ENCODE results near the gene SEC24D.
"Not testable (repeated sequence)": the region's sequence is repeated elsewhere in the genome, so short reads cannot be mapped to it uniquely, and the experiment has no call there.

Gene SEC24D, protein sequence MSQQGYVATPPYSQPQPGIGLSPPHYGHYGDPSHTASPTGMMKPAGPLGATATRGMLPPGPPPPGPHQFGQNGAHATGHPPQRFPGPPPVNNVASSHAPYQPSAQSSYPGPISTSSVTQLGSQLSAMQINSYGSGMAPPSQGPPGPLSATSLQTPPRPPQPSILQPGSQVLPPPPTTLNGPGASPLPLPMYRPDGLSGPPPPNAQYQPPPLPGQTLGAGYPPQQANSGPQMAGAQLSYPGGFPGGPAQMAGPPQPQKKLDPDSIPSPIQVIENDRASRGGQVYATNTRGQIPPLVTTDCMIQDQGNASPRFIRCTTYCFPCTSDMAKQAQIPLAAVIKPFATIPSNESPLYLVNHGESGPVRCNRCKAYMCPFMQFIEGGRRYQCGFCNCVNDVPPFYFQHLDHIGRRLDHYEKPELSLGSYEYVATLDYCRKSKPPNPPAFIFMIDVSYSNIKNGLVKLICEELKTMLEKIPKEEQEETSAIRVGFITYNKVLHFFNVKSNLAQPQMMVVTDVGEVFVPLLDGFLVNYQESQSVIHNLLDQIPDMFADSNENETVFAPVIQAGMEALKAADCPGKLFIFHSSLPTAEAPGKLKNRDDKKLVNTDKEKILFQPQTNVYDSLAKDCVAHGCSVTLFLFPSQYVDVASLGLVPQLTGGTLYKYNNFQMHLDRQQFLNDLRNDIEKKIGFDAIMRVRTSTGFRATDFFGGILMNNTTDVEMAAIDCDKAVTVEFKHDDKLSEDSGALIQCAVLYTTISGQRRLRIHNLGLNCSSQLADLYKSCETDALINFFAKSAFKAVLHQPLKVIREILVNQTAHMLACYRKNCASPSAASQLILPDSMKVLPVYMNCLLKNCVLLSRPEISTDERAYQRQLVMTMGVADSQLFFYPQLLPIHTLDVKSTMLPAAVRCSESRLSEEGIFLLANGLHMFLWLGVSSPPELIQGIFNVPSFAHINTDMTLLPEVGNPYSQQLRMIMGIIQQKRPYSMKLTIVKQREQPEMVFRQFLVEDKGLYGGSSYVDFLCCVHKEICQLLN
- total RNA-seq, result 23.9 to 54.7 (median 31.6) reads per million in 3 experiments

DNA sequence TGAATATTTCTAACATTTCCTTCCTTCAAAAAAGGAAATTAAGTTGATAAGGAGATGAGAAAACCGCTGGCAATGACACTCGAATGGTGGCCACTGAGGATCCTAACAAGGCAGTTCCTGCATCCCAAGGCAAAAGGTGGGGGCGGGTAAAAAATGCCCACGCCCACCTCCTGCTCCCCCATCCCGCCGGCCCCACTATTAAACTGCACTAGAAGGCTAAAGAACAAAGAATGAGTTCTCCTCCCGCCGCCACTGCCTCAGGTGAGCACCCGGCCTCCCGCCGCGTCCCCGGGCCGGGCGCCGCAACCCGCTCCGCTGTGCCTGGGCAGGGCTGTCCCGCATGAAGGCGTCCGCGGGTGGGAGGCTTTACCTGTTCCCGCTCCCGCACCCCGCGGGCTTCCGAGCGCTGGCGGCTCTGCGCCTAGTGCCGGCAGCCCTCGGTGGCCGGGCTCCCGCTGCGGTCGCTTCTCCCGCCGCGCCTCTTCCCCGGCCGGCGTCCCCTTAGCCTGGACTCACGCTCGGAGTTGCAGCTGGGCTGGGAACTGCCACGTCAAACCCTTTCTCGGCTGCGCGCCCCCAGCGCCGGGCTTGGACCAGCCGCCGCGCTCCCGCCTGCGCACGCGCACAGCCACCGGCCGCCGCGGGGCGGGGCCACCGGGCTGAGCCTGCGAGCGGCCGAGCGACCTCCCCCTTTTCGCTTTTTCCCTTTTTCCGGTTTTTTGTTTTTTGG, at the start of gene SEC24D:
Gene SEC24D (minus strand): TSS at position 556 of the 730 bp plus-strand sequence. CDS start 2,430 bp downstream, outside the sequence.
- peak; percentile 81 for DNase-seq

GRCh38 chr4:118884716-118885115, 48.8 kb upstream of the SEC24D start:
- DNase-seq, result no peak

DNA sequence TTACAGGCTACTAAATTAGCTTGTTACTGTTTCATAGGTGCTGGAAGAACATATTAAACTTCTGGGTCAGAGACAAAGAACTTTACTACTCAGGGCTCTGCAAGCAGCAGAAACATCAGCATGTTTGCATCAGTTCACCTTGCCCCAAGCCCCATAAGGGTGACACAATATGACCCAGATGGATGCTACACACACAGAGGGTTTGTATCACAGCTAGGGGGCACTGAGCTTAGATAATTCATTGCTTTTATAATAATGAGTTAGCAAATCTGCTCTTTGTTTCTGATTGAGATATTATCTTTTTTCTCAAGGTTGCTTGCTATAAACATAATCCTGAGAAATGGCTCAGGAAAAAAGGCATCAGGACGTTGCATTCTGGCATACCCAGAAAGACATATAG, 47.9 kb upstream of the SEC24D start:
- no peak for DNase-seq

GRCh38 chr4:118881512-118882146, 45.7 kb upstream of the SEC24D start:
- no peak for DNase-seq

GRCh38 chr4:118879409-118879808, 43.5 kb upstream of the SEC24D start:
- no peak for DNase-seq

- not testable (repeated sequence) for DNase-seq
Measured at GRCh38 chr4:118878507-118878906, 42.6 kb upstream of the SEC24D start.

DNA sequence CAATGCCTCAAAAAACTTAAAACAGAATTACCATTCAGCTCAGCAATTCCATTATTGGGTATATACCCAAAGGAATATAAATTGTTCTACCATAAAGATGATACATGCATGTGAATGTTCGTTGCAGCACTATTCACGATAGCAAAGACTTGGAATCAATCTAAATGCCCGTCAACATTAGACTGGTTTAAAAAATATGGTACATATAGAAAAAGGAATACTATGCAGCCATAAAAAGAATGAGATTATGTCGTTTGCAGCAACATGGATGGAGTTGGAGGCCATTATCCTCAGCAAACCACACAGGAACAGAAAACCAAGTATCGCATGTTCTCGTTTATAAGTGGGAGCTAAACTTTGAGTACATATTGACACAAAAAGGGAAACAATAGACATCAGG, 41.9 kb upstream of the SEC24D start:
- no peak for DNase-seq

DNA sequence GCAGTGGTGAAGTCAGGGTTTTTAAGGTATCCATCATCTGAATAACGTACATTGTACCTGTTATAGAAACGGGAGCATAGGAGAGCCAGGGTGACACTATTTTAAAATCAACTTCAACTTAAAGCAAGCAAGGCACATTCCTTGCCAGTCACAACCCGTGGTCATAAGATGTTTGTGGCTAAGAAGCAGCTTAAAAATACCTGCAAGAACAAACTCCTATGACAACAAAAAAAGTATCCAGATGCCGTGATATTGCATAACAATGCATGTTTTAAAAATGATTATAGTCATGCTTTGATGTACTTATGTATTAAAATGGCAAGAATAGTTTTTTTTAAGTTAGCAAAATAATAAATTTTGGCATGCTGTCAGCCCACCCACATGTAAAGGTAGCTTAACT, 36.3 kb upstream of the SEC24D start:
- DNase-seq, result no peak

DNA sequence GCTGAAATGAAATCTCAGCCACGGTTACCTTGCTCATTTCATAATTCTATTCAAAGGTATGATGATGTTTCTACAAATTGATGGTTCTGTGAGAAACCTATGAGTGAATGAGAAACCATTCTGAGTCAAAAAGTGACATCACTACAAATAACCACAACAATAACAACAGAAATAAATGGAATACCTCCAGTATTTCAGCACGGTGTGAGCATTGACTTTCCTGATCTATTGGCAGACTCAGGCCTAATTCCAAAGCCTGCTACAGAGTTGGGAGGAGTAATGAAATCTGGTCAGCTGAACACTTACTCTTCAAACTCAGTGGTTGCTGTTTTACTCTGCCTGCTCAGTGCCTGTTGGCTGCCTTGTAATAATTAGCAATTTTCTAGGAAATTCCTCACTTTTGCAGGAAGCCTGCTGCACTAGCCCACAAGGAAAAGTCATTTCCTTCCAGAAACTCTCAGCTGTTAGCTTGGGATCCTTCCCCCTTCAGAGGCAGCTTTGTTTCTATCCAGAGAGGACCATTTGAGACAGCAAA, 33.9 kb upstream of the SEC24D start:
- DNase-seq, result no peak

DNA sequence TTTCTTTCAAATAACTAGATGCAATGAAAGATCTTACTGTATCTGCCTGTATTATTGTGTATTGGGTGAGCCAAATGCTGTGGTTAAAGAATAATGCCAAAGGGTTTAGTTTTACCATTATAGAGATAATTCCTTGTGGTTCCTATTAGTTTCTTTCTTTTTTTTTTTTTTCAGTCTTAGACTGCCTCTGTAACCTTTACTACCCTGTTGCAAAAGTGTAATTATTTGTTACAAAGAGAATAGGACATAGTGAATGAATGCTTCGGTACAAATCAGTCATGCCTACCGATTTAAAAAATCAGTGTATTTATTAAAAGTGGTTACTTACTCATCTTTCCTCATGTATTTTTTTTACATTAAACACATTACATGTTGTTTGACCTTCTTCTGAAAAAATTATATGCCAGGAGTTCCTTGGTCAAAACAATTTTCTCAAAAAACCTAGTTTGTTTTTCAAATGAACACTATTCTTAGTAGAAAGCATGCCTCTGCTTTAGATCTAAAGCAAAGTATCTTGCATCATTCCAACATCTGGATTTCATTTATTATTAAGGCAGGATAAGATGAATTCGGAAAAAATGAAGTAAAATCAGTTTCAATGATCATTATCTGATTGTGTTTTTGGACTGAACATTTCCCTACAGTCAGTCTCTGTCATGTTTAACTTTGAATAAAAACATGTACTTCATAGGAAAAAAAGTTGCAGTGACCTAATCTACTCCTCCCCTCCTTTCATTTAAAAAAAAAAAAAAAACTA, 31.6 kb upstream of the SEC24D start:
- no peak for DNase-seq

- no peak for DNase-seq
Measured at GRCh38 chr4:118866442-118866841, 30.5 kb upstream of the SEC24D start.

GRCh38 chr4:118865091-118865708, 29.3 kb upstream of the SEC24D start:
- DNase-seq, result peak; percentile 15

DNA sequence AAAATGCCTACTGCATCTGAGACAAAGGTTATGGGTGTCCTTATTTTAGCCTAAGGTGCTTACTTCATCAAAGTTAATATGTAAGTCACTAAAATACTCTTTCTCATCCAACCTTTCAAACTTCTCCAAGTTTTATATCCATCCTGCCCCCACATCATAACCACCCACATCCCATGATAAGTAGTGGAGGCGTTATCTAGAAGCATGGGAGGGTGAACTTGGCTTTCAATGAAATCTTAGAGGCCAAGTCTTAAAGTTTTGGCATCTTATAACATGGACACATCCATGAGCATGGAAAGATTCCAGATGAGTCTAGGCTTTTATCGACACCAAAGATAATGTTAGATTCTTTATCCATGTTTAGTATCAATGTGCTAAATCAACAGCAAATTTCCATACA, 22.9 kb upstream of the SEC24D start:
- no peak for DNase-seq

DNA sequence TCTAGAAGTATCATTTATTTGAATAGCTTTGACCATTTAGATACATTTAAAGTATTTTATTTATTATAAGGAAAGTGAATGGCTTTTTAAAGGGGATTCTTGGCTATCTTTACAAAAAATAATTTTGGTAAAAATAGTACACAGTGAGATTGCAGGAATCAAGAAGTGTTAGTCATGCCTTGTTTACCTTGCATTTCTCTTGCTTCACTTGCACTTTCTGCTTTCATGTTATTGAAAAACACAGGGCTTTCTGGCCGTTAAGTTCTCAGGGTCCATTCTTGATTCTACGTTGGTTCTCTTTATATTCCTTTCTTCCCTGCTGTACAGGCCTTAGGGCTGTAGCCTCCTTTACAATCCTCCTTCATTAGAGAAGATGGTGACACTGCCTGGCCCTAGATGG, 21.8 kb upstream of the SEC24D start:
- no peak for DNase-seq

DNA sequence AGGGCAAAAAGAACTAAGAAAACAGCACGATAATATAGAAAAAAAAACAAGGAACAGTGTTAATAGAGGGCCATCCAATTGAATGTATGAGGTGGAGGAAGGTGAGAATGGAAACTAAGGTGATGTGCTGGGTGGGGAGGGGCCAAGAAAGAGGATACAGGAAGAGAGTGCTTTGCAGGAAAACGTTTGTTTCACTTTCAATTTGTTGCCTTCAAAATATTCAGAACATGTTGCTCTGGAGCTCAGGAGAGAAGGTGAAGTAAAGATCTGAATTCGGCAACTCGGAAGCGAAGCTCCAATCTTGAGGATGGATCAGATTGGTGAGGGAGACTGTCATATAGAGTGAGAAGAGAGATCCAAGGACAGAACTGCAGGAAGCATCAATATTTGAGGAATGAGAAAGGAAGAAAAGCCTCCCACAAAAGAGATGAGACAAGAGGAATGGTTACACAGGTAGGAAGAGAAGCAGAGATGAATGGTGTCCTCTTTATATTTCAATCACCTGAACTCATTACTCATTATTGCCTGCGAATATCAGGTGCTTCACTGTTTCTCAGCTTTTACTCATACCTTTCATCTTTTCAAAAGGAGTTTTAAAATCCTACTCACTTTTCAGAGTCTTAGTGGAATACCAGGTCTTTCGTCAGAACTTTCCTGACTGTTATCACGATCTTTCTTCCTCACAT, 14.7 kb upstream of the SEC24D start:
- DNase-seq, result peak; percentile 57

DNA sequence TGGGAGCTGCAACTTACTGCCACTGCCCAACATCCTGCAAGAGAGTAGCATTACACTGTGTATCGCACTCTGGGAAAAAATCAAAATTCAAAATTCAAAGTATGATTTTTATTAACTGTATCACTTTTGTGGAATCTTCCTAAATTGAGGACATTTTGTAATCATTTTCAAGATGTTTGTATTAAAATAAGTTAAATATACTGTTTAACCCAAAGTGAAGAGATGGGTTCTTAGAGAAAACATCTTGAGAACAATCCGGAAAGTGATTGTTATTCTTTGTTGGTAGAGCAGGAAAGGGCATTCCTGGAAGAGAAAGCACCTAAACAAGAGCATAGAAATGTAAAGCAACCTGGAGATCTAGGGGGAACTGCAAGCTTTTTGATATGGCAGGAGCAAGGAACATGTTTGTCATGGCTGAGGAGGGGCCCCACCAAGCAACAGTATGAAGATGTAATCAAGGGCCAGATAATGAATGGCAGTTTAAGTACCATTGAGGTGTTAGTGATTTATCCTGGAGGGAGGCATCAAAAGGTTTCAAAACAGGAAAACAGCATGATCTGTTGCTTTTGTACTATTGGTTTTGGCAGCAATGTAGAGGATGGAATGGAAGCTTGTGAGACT, 14.1 kb upstream of the SEC24D start:
- DNase-seq, result no peak

DNA sequence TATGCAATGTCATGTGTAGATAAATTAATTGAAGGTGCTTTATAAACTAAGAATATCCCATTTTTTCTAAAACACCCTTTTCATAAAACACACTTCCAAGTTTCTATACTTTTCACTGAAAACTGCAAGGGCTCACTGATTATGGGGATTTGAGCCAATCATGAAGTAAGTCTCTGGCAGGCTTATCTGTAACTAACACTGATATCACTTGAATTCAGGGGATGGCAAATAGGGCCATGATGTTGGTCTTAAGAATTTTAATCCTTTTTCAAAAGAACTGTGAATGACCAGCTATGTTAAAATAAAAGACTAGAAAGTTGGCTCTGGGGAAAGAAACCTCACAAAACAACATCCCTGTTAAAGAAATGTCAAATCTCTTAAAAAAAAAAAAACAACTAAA, 13.0 kb upstream of the SEC24D start:
- DNase-seq, result no peak

DNA sequence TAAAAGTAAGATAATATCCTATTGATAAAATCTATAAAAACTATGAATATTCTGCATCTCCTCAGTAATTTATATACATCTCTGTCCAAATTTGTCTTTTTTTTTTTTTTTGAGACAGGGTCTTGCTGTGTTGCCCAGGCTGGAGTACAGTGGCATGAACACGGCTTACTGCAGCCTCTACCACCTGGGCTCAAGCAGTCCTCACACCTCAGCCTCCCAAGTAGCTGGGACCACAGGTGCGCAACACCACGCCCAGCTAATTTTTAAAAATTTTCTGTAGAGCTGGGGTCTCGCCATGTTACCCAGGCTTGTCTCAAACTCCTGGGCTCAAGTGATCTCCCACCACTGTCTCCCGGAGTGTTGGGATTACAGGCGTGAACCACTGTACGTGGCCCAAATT, 12.3 kb upstream of the SEC24D start:
- DNase-seq, result no peak

GRCh38 chr4:118846979-118847378, 11.1 kb upstream of the SEC24D start:
- DNase-seq, result no peak
